Spleen (tissue), 11 donors: ENCODE data around the gene SLC22A5. TPM values are rescaled to one million over a fixed set of nuclear protein-coding genes. Genes with fewer than 3 reads are reported as not detected.

Source experiments
- DNase-seq: peaks from one replicate; pipeline ENCODE4 v3.0.0-alpha.2; 2020
- H3K27ac ChIP-seq, 8 donors: fragments of 200-600 bp; sonication (generic) in 7 of 8; 1 replicate in 4 of 8; 2 replicates in 4 of 8; pipeline versions ENCODE4 v1.5.0 to v1.8.0; 2016 to 2021; ENCODE audit warnings: inconsistent platforms in 4 of 8, mild to moderate bottlenecking in 4 of 8, moderate library complexity in 1 of 8
- H3K27me3 ChIP-seq, 7 donors: fragments of 200-600 bp; sonication (generic) in 6 of 7; replicated peaks in 1 of 7; 1 replicate in 4 of 7; 2 replicates in 3 of 7; pipeline versions ENCODE4 v1.5.0 to v1.8.0; 2016 to 2021; ENCODE audit warnings: inconsistent platforms in 3 of 7, mild to moderate bottlenecking in 1 of 7
- H3K36me3 ChIP-seq, 6 donors: fragments of 200-600 bp; sonication (generic) in 5 of 6; 1 replicate in 4 of 6; 2 replicates in 2 of 6; pipeline versions ENCODE4 v1.5.0 to v1.8.0; 2016 to 2021; ENCODE audit warnings: inconsistent platforms in 2 of 6
- H3K4me1 ChIP-seq, 6 donors: fragments of 200-600 bp; sonication (generic) in 5 of 6; 1 replicate in 3 of 6; 2 replicates in 3 of 6; pipeline versions ENCODE4 v1.5.0 to v1.8.0; 2016 to 2021; ENCODE audit warnings: inconsistent platforms in 3 of 6
- H3K4me3 ChIP-seq, 8 donors: fragments of 200-600 bp; sonication (generic) in 7 of 8; 1 replicate in 4 of 8; 2 replicates in 4 of 8; pipeline versions ENCODE4 v1.5.0 to v1.8.0; 2016 to 2021; ENCODE audit warnings: inconsistent platforms in 4 of 8, mild to moderate bottlenecking in 4 of 8, moderate library complexity in 2 of 8
- H3K9me3 ChIP-seq, 8 donors: fragments of 200-600 bp; sonication (generic) in 7 of 8; 1 replicate in 4 of 8; 2 replicates in 4 of 8; pipeline versions ENCODE4 v1.5.0 to v1.8.0; 2016 to 2021; ENCODE audit warnings: inconsistent platforms in 4 of 8
- CTCF ChIP-seq, 11 experiments: fragments of 200-600 bp in 7 of 11; fragments of 450-650 bp in 4 of 11; sonication (generic) in 4 of 11; IDR thresholded peaks in 8 of 11; conservative IDR thresholded peaks in 3 of 11; 1 replicate in 7 of 11; 2 replicates in 4 of 11; pipeline versions ENCODE4 v1.4.0 to v1.8.0; 2016 to 2021; ENCODE audit warnings: antibody characterized with exemption in 11 of 11, inconsistent platforms in 4 of 11, mild to moderate bottlenecking in 1 of 11
- POLR2A ChIP-seq, 3 donors: fragments of 450-650 bp; IDR thresholded peaks; one replicate each; pipeline ENCODE4 v1.5.1; 2017; ENCODE audit warnings: antibody characterized with exemption in 3 of 3, mild to moderate bottlenecking in 1 of 3
- POLR2AphosphoS5 ChIP-seq, 3 donors: sonication (generic); formaldehyde crosslinking; IDR thresholded peaks; one replicate each; pipeline ENCODE4 v1.5.1; 2017; ENCODE audit warnings: antibody characterized with exemption in 3 of 3
- WGBS, 5 donors: extraction: QIAGEN DNeasy Blood & Tissue Kit in 3 of 5; methylation state at CpG; one replicate each; pipeline versions ENCODE4 v1.1.5 to v1.1.7; 2013 to 2018; 5-methylcytosine and 5-hydroxymethylcytosine counted together
- intact Hi-C: fragments of 100-400 bp; cut with DNase I; formaldehyde crosslinking; loops from one replicate; pipeline ENCODE4 v1.15.0; 2023; ENCODE audit warnings: low total_unique reads
- polyA plus RNA-seq, 3 donors: library from polyadenylated mRNA; stranded (reverse); fragments of 200-250 nt; gene quantifications; one replicate each; pipeline ENCODE4 v1.2.1, GENCODE V29; 2013
- total RNA-seq, 7 donors: library from RNA; depleted of rRNA in 3 of 7; stranded (reverse); fragments of >200 nt in 3 of 7; fragmentation: NEBNext Ultra II Directional in 4 of 7; extraction: Animal tissue kit (Norgen Biotek cat#: 25700) in 4 of 7; gene quantifications; one replicate each; pipeline versions ENCODE4 v1.1.0 to v1.2.1, GENCODE V29; 2016 to 2021
- donor health status: healthy with polysubstance abuse.
- donor health status: DM: no; HTN: no; CAD: no; lungs with moderate emphysema.
- donor health status: DM: no; HTN: no; CAD: no.
- donor health status: Bipolar disorder and iron deficiency.
- donor health status: healthy.
- donor health status: DM: no; HTN: no; CAD: no.
- donor health status: DM: yes; HTN: yes; CAD: no.

SLC22A5 gene
- total and polyA plus RNA-seq, 10 donors, result 2.4 to 9.2 (median 6.7) TPM

- Histone ChIP-seq H3K27me3 (no peaks in the 10 kb centered on the region), H3K27ac (peak overlapping the region; percentile 79 to 99 (median 96)), H3K4me1 (peaks cover 98 to 100% (median 100%) of the 10 kb centered on the region in 6 donors), H3K4me3 (peak overlapping the region in 2 of 8 donors; percentile 27 to 63), H3K9me3 (no peaks in the 10 kb centered on the region), H3K36me3 (peaks cover 0 to 36% (median 0%) of the 10 kb centered on the region in 6 donors)
- intact Hi-C loops, result no loop called here
- DNase-seq, result peak; percentile 85
- 20 to 37% (median 24%) methylated on average over 5 to 6 of the region's 6 CpGs for WGBS, 5 donors
- TF ChIP-seq CTCF (IDR thresholded peaks at IDR 0.05 in 8 of 11, conservative IDR thresholded peaks at IDR 0.05 in 3 of 11), result no peak
- peak in 2 of 3 donors; percentile 32 to 88 for TF ChIP-seq POLR2AphosphoS5 (IDR thresholded peaks at IDR 0.05)
- no peak for TF ChIP-seq POLR2A (IDR thresholded peaks at IDR 0.05)
These were observed 58.0 kb downstream of the SLC22A5 start for GRCh38 chr5:132427281-132428146.

- Histone ChIP-seq H3K4me3 (peak overlapping the region in 1 of 8 donors; percentile 63), H3K36me3 (peaks cover 0 to 35% (median 1%) of the 10 kb centered on the region in 6 donors), H3K27ac (peak overlapping the region; percentile 79 to 99 (median 96)), H3K9me3 (no peaks in the 10 kb centered on the region), H3K27me3 (no peaks in the 10 kb centered on the region), H3K4me1 (peaks cover 98 to 100% (median 100%) of the 10 kb centered on the region in 6 donors)
- DNase-seq, result no peak
- TF ChIP-seq POLR2AphosphoS5 (IDR thresholded peaks at IDR 0.05) (no peak), CTCF (IDR thresholded peaks at IDR 0.05 in 8 of 11, conservative IDR thresholded peaks at IDR 0.05 in 3 of 11) (no peak), POLR2A (IDR thresholded peaks at IDR 0.05) (no peak)
- intact Hi-C loops, result no loop called here
These were observed 58.6 kb downstream of the SLC22A5 start for GRCh38 chr5:132428147-132428482.

DNA sequence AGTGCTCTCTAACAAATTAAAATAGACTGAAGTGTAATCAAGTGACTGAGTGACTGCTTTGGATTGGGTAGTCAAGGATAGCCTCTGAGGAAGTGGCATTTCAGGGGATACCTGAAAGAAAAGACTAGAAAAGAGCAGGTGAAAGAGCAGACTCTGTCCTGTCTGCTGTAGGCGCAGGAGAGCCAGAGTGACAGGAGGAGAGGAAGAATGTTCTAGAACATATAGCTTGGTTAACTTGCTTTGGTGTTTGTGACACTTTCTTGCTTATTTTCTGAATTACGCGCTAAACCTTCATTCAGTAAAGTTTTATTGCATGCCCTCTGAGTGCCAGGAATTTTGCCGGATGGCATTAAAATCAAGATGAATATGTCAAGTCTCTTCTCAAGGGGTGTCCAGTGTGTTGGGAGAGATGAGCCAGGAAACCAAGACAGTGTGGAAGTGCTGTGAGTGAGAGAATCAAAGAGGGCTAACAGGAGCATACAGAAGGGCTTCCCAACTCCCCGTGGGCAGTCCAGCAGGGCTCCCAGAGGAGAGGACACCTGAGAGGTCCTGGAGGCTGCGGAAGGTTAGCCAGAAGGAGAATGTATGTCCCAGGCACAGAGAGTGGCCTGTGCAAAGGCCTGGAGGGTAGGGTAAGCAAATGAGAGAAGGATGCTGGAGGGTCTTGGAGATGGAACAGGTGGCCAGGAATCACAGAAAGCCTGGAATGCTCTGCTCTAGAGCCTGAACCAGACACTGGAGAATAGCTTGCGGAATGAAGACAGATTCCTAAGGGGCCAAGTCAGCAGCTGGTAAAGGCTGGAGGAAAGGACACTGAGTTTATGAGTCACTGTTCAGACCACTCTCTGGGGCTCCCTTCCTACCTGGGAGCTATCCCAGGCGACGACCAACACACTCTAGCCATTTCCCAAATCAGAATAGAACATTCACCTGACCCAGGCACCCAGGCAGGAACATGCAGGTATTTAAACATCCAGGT lies 59.3 kb downstream of the SLC22A5 start:
- peaks cover 0 to 30% (median 1%) of the 10 kb centered on the region in 6 donors for H3K36me3 ChIP-seq
- TF ChIP-seq POLR2AphosphoS5 (IDR thresholded peaks at IDR 0.05) (no peak), POLR2A (IDR thresholded peaks at IDR 0.05) (no peak), CTCF (IDR thresholded peaks at IDR 0.05 in 8 of 11, conservative IDR thresholded peaks at IDR 0.05 in 3 of 11) (no peak)
- H3K27ac ChIP-seq, result peak overlapping the region; percentile 79 to 99 (median 96)
- H3K9me3 ChIP-seq, result no peaks in the 10 kb centered on the region
- peaks cover 94 to 100% (median 98%) of the 10 kb centered on the region in 6 donors for H3K4me1 ChIP-seq
- 84 to 92% (median 92%) methylated on average over 9 of the region's 9 CpGs for WGBS, 5 donors
- H3K27me3 ChIP-seq, result no peaks in the 10 kb centered on the region
- H3K4me3 ChIP-seq, result peak overlapping the region in 1 of 8 donors; percentile 63
- intact Hi-C loops, result no loop called here
- DNase-seq, result peak; percentile 54
